ENCODE measurements around the gene RECQL. TPM values are rescaled to one million over a fixed set of nuclear protein-coding genes. Genes with fewer than 3 reads are reported as not detected.
"Not testable (repeated sequence)": the region's sequence is repeated elsewhere in the genome, so short reads cannot be mapped to it uniquely, and the experiment has no call there.

The RECQL gene
- total RNA-seq, 2 experiments from 2014 or later: 87.6 to 91.5 TPM

- Mint-ChIP-seq H3K4me3 (no peak overlapping the region), H3K9me3 (ENCODE audit: low read depth) (no peaks in the 10 kb centered on the region), H3K27me3 (no peaks in the 10 kb centered on the region), H3K4me1 (peaks cover 1% of the 10 kb centered on the region), H3K27ac (no peak overlapping the region), H3K36me3 (peaks cover 19% of the 10 kb centered on the region)
- no peak for DNase-seq
- CTCF ChIA-PET: no interaction called here
- no peak for ATAC-seq
Observed at GRCh38 chr12:21478756-21479455, 22.5 kb downstream of the RECQL start.

GRCh38 chr12:21476949-21477348 lies 24.5 kb downstream of the RECQL start:
- DNase-seq (no peak), ATAC-seq (peak; percentile 30)
- H3K36me3 Mint-ChIP-seq: peaks cover 32% of the 10 kb centered on the region
- CTCF ChIA-PET: no interaction called here
- H3K27me3 Mint-ChIP-seq: no peaks in the 10 kb centered on the region
- H3K27ac Mint-ChIP-seq: no peak overlapping the region
- no peaks in the 10 kb centered on the region for H3K9me3 Mint-ChIP-seq (ENCODE audit: low read depth)
- no peak overlapping the region for H3K4me3 Mint-ChIP-seq
- H3K4me1 Mint-ChIP-seq: peaks cover 4% of the 10 kb centered on the region

DNA sequence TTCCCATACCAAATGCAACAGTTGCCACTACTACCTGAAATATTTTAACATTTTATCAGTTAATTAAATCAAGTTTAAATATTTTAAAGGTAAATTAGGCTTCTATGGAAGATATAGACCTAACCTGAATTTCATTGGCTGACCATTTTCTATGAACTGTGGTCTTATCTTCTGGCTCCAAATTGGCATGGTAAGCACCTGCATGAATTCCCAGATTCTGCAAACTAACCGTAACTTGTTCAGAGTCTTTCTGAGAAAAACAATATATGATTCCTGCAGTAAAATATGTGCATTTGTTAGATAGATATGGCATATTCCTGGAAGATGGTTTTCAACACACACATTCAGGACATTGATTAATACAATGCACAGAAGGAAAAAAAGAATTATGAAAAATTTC lies 25.9 kb downstream of the RECQL start:
- Mint-ChIP-seq H3K9me3 (ENCODE audit: low read depth) (no peaks in the 10 kb centered on the region), H3K4me1 (peaks cover 7% of the 10 kb centered on the region), H3K27ac (no peak overlapping the region), H3K36me3 (peaks cover 38% of the 10 kb centered on the region), H3K4me3 (no peak overlapping the region), H3K27me3 (no peaks in the 10 kb centered on the region)
- DNase-seq (no peak), ATAC-seq (no peak)
- CTCF ChIA-PET: no interaction called here

- CTCF ChIA-PET: no interaction called here
- H3K27me3 Mint-ChIP-seq: no peaks in the 10 kb centered on the region
- DNase-seq: no peak
- peaks cover 7% of the 10 kb centered on the region for H3K4me1 Mint-ChIP-seq
- H3K36me3 Mint-ChIP-seq: peaks cover 56% of the 10 kb centered on the region
- no peaks in the 10 kb centered on the region for H3K9me3 Mint-ChIP-seq (ENCODE audit: low read depth)
- H3K27ac Mint-ChIP-seq: no peak overlapping the region
- no peak overlapping the region for H3K4me3 Mint-ChIP-seq
- no peak for ATAC-seq
Observed at GRCh38 chr12:21472197-21472823, 29.1 kb downstream of the RECQL start.

- peak overlapping the region; percentile 13 for H3K27ac Mint-ChIP-seq
- ATAC-seq: no peak
Observed at GRCh38 chr12:21471294-21471693, 30.1 kb downstream of the RECQL start.

GRCh38 chr12:21467334-21467733 lies 34.1 kb downstream of the RECQL start:
- CTCF ChIA-PET; DNase-seq; H3K4me3 Mint-ChIP-seq; H3K27me3 Mint-ChIP-seq; H3K27ac Mint-ChIP-seq; ATAC-seq; H3K4me1 Mint-ChIP-seq; H3K9me3 Mint-ChIP-seq (ENCODE audit: low read depth): not testable (repeated sequence)
- H3K36me3 Mint-ChIP-seq: peaks cover 55% of the 10 kb centered on the region

More at GRCh38 chr12:21471294-21471693, 30.1 kb downstream of the RECQL start:
- Mint-ChIP-seq H3K36me3 (peaks cover 56% of the 10 kb centered on the region), H3K4me1 (peaks cover 8% of the 10 kb centered on the region), H3K4me3 (no peak overlapping the region), H3K27me3 (no peaks in the 10 kb centered on the region), H3K9me3 (ENCODE audit: low read depth) (no peaks in the 10 kb centered on the region)
- CTCF ChIA-PET: no interaction called here
- no peak for DNase-seq

- H3K4me3 Mint-ChIP-seq: no peak overlapping the region
- no peaks in the 10 kb centered on the region for H3K27me3 Mint-ChIP-seq
- H3K27ac Mint-ChIP-seq: no peak overlapping the region
- ATAC-seq (no peak), DNase-seq (no peak)
- CTCF ChIA-PET: no interaction called here
- peaks cover 51% of the 10 kb centered on the region for H3K36me3 Mint-ChIP-seq
- peaks cover 2% of the 10 kb centered on the region for H3K9me3 Mint-ChIP-seq (ENCODE audit: low read depth)
- peaks cover 34% of the 10 kb centered on the region for H3K4me1 Mint-ChIP-seq
Observed at GRCh38 chr12:21459474-21459873, 42.0 kb downstream of the RECQL start.

DNA sequence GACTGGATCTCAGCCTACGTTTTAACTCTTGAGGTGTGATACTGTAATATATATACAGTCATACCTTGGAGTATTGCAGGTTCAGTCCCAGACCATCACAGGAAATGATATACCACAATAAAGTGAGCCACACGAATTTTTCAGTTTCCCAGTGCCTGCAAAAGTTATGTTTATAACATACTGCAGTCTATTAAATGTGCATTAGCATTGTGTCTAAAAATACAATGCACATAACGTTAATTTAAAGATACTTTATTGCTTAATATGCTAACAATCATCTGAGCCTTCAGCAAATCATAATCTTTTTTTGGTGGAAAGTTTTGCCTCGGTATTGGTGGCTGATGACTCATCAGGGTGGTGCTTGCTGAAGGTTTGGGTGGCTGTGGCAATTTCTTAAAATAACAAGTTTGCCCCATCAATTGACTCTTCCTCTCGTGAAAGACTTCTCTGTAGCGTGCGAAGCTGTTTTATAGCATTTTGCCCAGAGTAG lies 45.1 kb downstream of the RECQL start:
- DNase-seq (peak; percentile 77), ATAC-seq (peak; percentile 82)
- peak overlapping the region; percentile 99 for H3K27ac Mint-ChIP-seq
- peak overlapping the region; percentile 54 for H3K4me3 Mint-ChIP-seq
- no peaks in the 10 kb centered on the region for H3K27me3 Mint-ChIP-seq
- CTCF ChIA-PET: no interaction called here
- H3K9me3 Mint-ChIP-seq (ENCODE audit: low read depth): no peaks in the 10 kb centered on the region
- peaks cover 55% of the 10 kb centered on the region for H3K4me1 Mint-ChIP-seq
- H3K36me3 Mint-ChIP-seq: peaks cover 51% of the 10 kb centered on the region

DNA sequence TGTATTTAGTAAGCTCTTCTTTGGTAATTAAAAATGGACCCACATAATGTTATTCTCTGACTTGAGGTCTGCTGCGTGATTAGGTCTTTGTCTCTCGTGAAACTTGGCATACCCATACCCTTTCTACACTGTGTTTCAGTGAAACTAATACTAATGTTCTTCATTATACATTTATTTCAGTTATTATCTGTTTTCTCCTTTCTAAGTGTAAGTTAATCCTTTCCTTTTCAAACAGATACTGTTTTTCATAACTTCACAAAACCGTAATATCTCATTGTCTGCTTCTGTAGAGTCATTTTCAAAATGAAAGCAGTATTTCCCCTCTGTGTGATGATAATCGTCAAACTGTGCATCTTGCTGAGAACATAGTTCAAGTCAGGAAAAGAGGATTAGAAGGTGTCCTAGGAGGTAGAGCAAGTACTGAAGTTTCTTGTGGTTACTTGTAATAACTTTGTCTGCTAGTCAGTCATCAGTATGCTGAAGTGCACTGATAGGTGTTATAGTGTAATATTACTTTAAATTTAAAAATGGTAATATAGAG lies 48.1 kb downstream of the RECQL start:
- H3K4me1 Mint-ChIP-seq: peaks cover 57% of the 10 kb centered on the region
- DNase-seq (no peak), ATAC-seq (peak; percentile 73)
- H3K9me3 Mint-ChIP-seq (ENCODE audit: low read depth): no peaks in the 10 kb centered on the region
- H3K4me3 Mint-ChIP-seq: peak overlapping the region; percentile 75
- peak overlapping the region; percentile 97 for H3K27ac Mint-ChIP-seq
- CTCF ChIA-PET: interaction anchor here (0.8 to 2.1 kb wide), 2 partner anchors 15 to 48 kb away, joined by 3 to 4 read pairs; partner anchors contain the start of genes GOLT1B and RECQL
- peaks cover 52% of the 10 kb centered on the region for H3K36me3 Mint-ChIP-seq
- H3K27me3 Mint-ChIP-seq: no peaks in the 10 kb centered on the region

- no peak overlapping the region for H3K4me3 Mint-ChIP-seq
- H3K4me1 Mint-ChIP-seq: peaks cover 39% of the 10 kb centered on the region
- H3K36me3 Mint-ChIP-seq: peaks cover 47% of the 10 kb centered on the region
- DNase-seq: no peak
- H3K27ac Mint-ChIP-seq: no peak overlapping the region
- ATAC-seq: no peak
- no peaks in the 10 kb centered on the region for H3K27me3 Mint-ChIP-seq
- CTCF ChIA-PET: interaction anchor here (0.8 to 2.1 kb wide), 4 partner anchors 8 to 75 kb away, joined by 3 to 4 read pairs (median 3); partner anchors contain the start of genes GOLT1B and RECQL
- H3K9me3 Mint-ChIP-seq (ENCODE audit: low read depth): no peaks in the 10 kb centered on the region
Observed at GRCh38 chr12:21451529-21451928, 49.9 kb downstream of the RECQL start.

DNA sequence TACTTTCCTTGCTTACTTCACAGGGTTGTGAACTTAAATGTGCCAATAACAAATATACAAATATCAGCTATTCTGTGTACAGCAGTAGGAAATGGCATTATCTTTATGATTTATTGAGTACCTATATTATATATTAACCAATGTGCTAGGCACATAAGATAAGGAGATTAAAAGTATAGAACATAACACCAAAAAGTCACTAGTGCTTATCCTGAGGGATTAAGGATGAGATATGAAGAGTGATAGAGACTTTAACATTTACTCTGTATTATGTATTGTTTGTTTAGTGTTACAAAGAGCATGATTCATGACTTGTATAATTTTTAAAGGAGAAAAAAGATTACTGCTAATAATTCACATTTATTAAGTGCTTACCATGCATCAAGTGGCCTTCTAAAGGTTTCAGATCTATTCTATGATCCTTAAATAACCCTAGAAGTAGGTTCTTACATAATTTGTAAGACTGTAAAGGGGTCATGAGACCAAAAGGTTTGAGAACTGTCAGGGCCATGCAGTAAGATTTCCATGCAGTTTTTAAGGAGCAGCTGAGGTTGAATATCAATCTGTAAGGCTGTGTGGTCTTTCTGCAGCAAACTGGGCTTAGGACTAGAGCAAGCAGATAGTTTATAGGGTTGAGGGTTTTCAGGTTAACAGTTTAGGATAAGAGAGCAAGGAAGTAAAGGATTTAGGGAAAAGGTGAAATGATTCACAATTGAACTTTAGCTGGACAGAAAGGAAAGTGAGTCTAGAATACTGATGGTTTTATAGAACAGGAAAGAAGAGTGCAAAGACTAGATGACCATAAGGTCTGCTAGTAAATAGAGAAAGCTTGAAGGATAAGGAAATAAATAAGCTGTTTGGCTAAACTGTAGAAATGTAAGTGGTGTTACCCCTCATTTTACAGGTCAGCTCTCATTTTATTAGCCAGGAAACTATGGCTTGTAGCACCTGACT lies 57.0 kb downstream of the RECQL start:
- no peaks in the 10 kb centered on the region for H3K27me3 Mint-ChIP-seq
- H3K4me1 Mint-ChIP-seq: peaks cover 26% of the 10 kb centered on the region
- H3K36me3 Mint-ChIP-seq: peaks cover 63% of the 10 kb centered on the region
- ATAC-seq (no peak), DNase-seq (no peak)
- CTCF ChIA-PET: interaction anchor here (0.5 to 0.6 kb wide), 2 partner anchors 65 to 378 kb away, joined by 3 to 5 read pairs; no protein-coding TSS in a partner anchor
- H3K4me3 Mint-ChIP-seq: no peak overlapping the region
- H3K27ac Mint-ChIP-seq: no peak overlapping the region
- no peaks in the 10 kb centered on the region for H3K9me3 Mint-ChIP-seq (ENCODE audit: low read depth)

DNA sequence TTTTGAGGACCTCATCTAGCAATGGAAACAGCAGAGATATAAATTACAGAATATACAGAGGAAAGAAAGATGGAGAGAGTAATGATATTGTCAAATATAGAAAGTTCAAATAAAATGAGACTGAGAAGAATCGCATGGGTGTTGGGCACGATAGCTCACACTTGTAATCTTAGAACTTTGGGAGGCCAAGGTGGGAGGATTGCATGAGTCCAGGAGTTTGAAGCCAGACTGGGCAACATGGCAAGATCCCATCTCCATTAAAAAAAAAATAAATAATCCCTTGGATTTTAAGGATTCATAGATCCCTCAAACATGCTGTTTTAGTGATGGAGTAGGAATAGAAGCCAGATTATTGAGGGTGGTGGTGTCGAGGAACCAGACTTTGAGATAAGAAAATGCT lies 62.1 kb downstream of the RECQL start:
- Mint-ChIP-seq H3K9me3 (ENCODE audit: low read depth) (no peaks in the 10 kb centered on the region), H3K27ac (peak overlapping the region; percentile 95), H3K27me3 (peaks cover 6% of the 10 kb centered on the region), H3K36me3 (peaks cover 30% of the 10 kb centered on the region), H3K4me1 (peaks cover 33% of the 10 kb centered on the region), H3K4me3 (peak overlapping the region; percentile 90)
- CTCF ChIA-PET: interaction anchor here (0.7 kb wide), 1 partner anchor 239 kb away, joined by 3 read pairs; no protein-coding TSS in a partner anchor
- ATAC-seq (no peak), DNase-seq (no peak)

DNA sequence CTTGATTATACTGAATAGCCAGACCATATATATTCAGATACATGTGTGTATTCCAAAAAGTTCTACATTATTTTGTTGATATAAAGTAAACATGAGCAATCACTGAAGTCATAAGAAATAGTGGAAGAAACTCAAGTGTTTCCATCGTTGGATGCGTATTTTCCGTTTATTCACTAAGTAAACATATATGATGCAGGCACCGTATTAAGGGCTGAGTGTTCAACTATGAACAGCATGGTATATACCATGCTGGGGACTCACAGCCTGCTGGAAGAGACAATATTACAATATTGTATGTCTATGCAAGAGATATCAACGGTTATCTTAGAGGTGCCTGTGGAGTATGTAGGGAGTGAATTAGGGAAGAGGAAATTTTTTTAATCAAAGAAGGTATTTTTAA lies 62.8 kb downstream of the RECQL start:
- Mint-ChIP-seq H3K27ac (peak overlapping the region; percentile 95), H3K27me3 (peaks cover 7% of the 10 kb centered on the region), H3K4me1 (peaks cover 33% of the 10 kb centered on the region), H3K9me3 (ENCODE audit: low read depth) (no peaks in the 10 kb centered on the region), H3K4me3 (peak overlapping the region; percentile 90), H3K36me3 (peaks cover 28% of the 10 kb centered on the region)
- no peak for ATAC-seq
- no peak for DNase-seq
- CTCF ChIA-PET: interaction anchor here (1.0 to 1.2 kb wide), 2 partner anchors 9 to 14 kb away, joined by 3 read pairs; no protein-coding TSS in a partner anchor
